ENCODE results near the gene ACE2. TPM values are rescaled to one million over a fixed set of nuclear protein-coding genes. Genes with fewer than 3 reads are reported as not detected.
"Not testable (repeated sequence)": the region's sequence is repeated elsewhere in the genome, so short reads cannot be mapped to it uniquely, and the experiment has no call there.

The ACE2 gene
- not detected in 2 replicates for total RNA-seq

DNA sequence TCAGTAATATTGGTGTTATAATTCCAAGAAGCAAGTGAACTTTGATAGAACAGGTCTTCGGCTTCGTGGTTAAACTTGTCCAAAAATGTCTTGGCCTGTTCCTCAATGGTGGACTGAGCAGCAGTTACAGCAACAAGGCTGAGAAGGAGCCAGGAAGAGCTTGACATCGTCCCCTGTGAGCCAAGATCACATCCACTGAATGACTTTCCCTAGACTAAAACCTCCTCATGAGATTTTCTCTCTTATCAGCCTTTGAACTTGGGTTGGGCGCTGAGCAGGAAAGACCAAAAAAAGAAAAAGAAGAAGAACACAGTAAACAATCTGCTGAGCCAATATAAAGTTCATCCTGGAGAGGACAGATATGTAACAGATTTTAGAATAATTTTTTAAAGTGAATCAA is at the start of gene ACE2:
Gene ACE2, minus strand, starts transcription at position 216 of the 400 bp plus-strand sequence. Its CDS starts 49 bp downstream, at position 167.
- Mint-ChIP-seq H3K4me1 (no peaks in the 10 kb centered on the region), H3K36me3 (ENCODE audit: low read depth) (no peaks in the 10 kb centered on the region), H3K27me3 (peaks cover 2% of the 10 kb centered on the region), H3K27ac (no peak within 1 kb of the TSS), H3K4me3 (no peak within 1 kb of the TSS), H3K9me3 (no peaks in the 10 kb centered on the region)
- intact Hi-C loops (cut with micrococcal nuclease): no loop called here
- no peak for DNase-seq

DNA sequence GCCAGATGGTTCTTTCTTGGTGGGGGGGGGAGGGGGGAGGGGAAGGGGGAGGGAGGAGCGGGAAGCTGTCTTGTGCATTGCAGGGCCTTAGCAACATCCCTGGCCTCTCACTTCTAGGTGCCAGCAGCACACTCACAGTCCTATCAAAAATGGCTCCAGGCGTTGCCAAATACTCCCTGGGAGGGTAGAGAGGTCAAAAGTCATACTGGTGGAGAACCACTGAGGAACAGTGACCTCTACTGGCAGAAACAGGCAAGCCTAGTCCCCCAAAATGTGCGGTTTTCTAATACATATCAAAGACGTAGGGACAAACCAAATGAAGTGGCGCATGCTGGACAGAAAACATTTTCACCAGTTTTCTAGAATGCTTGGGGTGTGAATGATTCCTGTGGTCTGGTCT is 46.8 kb upstream of the ACE2 start:
- H3K36me3 Mint-ChIP-seq (ENCODE audit: low read depth); DNase-seq; H3K9me3 Mint-ChIP-seq; H3K27me3 Mint-ChIP-seq; H3K4me1 Mint-ChIP-seq; H3K27ac Mint-ChIP-seq; H3K4me3 Mint-ChIP-seq: not testable (repeated sequence)
- intact Hi-C loops (cut with micrococcal nuclease): loop anchor here (10.0 kb wide), 1 partner anchor 143 kb away; the partner anchor contains the start of gene BMX

- H3K4me3 Mint-ChIP-seq: no peak overlapping the region
- H3K9me3 Mint-ChIP-seq: no peaks in the 10 kb centered on the region
- no peak for DNase-seq
- peaks cover 3% of the 10 kb centered on the region for H3K4me1 Mint-ChIP-seq
- intact Hi-C loops (cut with micrococcal nuclease): loop anchor here (10.0 kb wide), 1 partner anchor 142 kb away; the partner anchor contains the start of gene BMX
- peaks cover 4% of the 10 kb centered on the region for H3K27me3 Mint-ChIP-seq
- H3K27ac Mint-ChIP-seq: no peak overlapping the region
- no peaks in the 10 kb centered on the region for H3K36me3 Mint-ChIP-seq (ENCODE audit: low read depth)
Measured at GRCh38 chrX:15646543-15646942, 45.8 kb upstream of the ACE2 start.

GRCh38 chrX:15646031-15646430 is 45.3 kb upstream of the ACE2 start:
- Mint-ChIP-seq H3K9me3 (no peaks in the 10 kb centered on the region), H3K4me1 (peaks cover 3% of the 10 kb centered on the region), H3K27me3 (peaks cover 4% of the 10 kb centered on the region), H3K27ac (no peak overlapping the region), H3K4me3 (no peak overlapping the region), H3K36me3 (ENCODE audit: low read depth) (no peaks in the 10 kb centered on the region)
- no peak for DNase-seq
- intact Hi-C loops (cut with micrococcal nuclease): loop anchor here (10.0 kb wide), 1 partner anchor 141 kb away; the partner anchor contains the start of gene BMX

DNA sequence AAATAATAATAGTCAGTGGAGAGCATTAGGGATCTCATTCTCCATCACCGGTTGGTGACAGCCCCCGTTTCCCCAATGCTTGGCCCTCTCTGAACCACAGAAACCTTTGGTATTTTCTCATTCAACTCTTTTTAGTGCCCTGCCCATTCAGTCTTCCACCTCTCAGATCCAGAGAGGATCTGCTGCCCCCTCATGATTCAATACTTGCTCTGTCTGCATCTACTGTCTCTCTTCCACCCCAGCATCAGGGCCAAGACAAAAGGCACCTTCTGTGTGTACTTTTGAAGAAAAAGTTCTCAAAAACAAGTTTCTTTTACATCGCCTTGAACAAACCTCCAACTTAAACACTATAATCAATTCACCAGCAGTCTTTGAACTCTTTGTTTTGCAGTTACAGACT is 44.5 kb upstream of the ACE2 start:
- intact Hi-C loops (cut with micrococcal nuclease): loop anchor here (10.0 kb wide), 1 partner anchor 140 kb away; the partner anchor contains the start of gene BMX
- Mint-ChIP-seq H3K36me3 (ENCODE audit: low read depth) (no peaks in the 10 kb centered on the region), H3K4me1 (peaks cover 3% of the 10 kb centered on the region), H3K9me3 (no peaks in the 10 kb centered on the region), H3K27ac (peak overlapping the region; percentile 32), H3K4me3 (no peak overlapping the region), H3K27me3 (peaks cover 7% of the 10 kb centered on the region)
- no peak for DNase-seq

DNA sequence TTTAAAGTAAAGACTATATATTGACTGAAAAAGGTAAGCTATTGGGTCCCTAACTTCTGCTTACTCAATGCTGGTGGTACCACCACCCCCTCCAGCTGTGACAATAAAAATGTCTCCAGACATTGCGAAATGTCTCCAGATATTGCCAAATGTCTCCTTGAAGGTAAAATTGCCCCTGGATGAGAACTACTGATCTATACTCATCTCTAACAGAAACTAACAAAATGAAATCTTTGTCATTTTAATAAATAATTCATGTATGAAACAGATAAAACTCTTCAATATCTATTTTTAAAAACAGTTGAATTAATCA is 43.8 kb upstream of the ACE2 start:
- intact Hi-C loops (cut with micrococcal nuclease): loop anchor here (10.0 kb wide), 1 partner anchor 140 kb away; the partner anchor contains the start of gene BMX
- no peaks in the 10 kb centered on the region for H3K9me3 Mint-ChIP-seq
- no peak for DNase-seq
- no peak overlapping the region for H3K27ac Mint-ChIP-seq
- peaks cover 7% of the 10 kb centered on the region for H3K27me3 Mint-ChIP-seq
- no peak overlapping the region for H3K4me3 Mint-ChIP-seq
- H3K36me3 Mint-ChIP-seq (ENCODE audit: low read depth): no peaks in the 10 kb centered on the region
- H3K4me1 Mint-ChIP-seq: peaks cover 3% of the 10 kb centered on the region

DNA sequence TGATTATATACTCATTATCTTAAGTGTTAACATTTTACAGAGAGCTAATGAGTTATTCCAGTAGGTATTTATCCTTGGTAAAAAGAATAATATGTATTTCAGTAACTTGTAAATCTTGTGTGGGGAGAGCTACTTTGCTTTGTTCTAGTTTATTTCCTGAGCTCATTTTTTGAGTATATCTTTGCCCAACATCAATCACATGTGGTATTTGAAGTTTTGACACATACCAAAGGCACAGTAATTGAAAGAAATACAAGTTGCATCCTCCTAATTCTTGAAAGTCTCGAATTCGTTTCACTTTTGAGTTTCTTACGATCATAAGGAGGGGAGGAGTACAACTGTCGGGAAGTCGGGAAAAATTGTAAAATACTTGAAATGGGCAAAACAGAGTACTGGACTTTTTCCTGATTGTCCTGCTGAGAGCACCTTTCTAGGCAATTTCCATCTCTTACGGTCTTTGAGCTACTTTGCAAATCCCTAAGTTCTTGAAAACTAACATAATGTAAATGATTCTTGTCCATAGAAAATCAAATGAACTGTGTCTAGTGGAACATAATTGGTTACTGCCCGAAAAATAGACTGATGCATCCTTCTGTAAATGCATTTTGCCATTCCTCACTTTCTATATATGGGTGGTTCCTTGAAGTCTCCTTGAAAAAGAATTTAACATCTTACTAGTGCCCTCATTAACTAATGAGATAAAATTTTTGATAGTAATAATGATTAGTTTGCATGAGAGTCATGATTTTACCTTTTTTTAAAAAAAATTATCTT is 43.2 kb upstream of the ACE2 start:
- Mint-ChIP-seq H3K36me3 (ENCODE audit: low read depth) (no peaks in the 10 kb centered on the region), H3K27me3 (peaks cover 7% of the 10 kb centered on the region), H3K4me3 (peak overlapping the region; percentile 23), H3K9me3 (no peaks in the 10 kb centered on the region), H3K27ac (no peak overlapping the region), H3K4me1 (peaks cover 3% of the 10 kb centered on the region)
- no peak for DNase-seq
- intact Hi-C loops (cut with micrococcal nuclease): loop anchor here (10.0 kb wide), 1 partner anchor 139 kb away; the partner anchor contains the start of gene BMX

- no peaks in the 10 kb centered on the region for H3K36me3 Mint-ChIP-seq (ENCODE audit: low read depth)
- H3K4me1 Mint-ChIP-seq: no peaks in the 10 kb centered on the region
- no peak overlapping the region for H3K4me3 Mint-ChIP-seq
- H3K27ac Mint-ChIP-seq: no peak overlapping the region
- no peaks in the 10 kb centered on the region for H3K9me3 Mint-ChIP-seq
- DNase-seq: no peak
- H3K27me3 Mint-ChIP-seq: peaks cover 5% of the 10 kb centered on the region
- intact Hi-C loops (cut with micrococcal nuclease): no loop called here
Measured at GRCh38 chrX:15631637-15632036, 30.9 kb upstream of the ACE2 start.

DNA sequence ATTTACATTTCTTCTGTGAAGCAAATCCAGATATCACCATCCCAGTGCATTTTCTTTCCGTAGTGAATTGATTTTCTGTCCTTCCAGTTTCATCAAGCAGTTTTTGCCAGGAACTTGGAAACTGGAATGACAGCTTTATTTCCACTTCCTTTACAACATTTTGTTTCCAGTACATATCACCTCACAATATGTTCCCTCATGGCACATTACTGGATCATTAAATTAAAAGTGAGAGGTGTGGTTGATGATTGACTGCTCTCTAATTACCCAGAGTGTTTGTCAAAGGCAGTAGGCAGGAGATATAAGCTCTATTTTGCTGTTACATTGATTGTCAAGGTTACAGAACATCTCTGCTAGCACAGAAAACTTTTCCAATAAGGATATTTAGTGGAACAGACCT is 22.3 kb upstream of the ACE2 start:
- no peak overlapping the region for H3K4me3 Mint-ChIP-seq
- no peaks in the 10 kb centered on the region for H3K36me3 Mint-ChIP-seq (ENCODE audit: low read depth)
- intact Hi-C loops (cut with micrococcal nuclease): no loop called here
- H3K4me1 Mint-ChIP-seq: no peaks in the 10 kb centered on the region
- DNase-seq: no peak
- peaks cover 2% of the 10 kb centered on the region for H3K27me3 Mint-ChIP-seq
- H3K27ac Mint-ChIP-seq: no peak overlapping the region
- H3K9me3 Mint-ChIP-seq: no peaks in the 10 kb centered on the region

GRCh38 chrX:15619053-15619755 is 18.4 kb upstream of the ACE2 start:
- Mint-ChIP-seq H3K36me3 (ENCODE audit: low read depth) (no peaks in the 10 kb centered on the region), H3K27ac (no peak overlapping the region), H3K4me3 (no peak overlapping the region), H3K4me1 (no peaks in the 10 kb centered on the region), H3K9me3 (no peaks in the 10 kb centered on the region), H3K27me3 (peaks cover 2% of the 10 kb centered on the region)
- DNase-seq: no peak
- intact Hi-C loops (cut with micrococcal nuclease): no loop called here

DNA sequence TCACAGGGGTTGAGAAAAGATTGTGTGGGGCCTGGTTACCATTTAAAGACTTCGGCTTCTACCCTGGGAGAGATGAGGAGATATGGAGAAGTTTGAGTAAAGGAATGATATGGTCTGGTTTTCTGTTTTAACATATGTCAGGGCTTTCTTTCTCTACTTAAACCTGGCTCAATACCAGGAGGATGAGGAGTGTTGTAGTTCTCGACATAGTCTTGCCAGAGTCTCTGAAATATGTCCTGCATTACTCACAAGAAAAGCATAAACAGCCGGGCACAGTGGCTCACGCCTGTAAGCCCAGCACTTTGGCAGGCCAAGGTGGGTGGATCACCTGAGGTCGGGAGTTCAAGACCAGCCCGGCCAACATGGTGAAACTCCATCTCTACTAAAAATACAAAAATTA is 16.4 kb upstream of the ACE2 start:
- H3K4me3 Mint-ChIP-seq: no peak overlapping the region
- no peaks in the 10 kb centered on the region for H3K4me1 Mint-ChIP-seq
- no peaks in the 10 kb centered on the region for H3K9me3 Mint-ChIP-seq
- H3K36me3 Mint-ChIP-seq (ENCODE audit: low read depth): no peaks in the 10 kb centered on the region
- intact Hi-C loops (cut with micrococcal nuclease): no loop called here
- no peak overlapping the region for H3K27ac Mint-ChIP-seq
- no peak for DNase-seq
- H3K27me3 Mint-ChIP-seq: peaks cover 2% of the 10 kb centered on the region

DNA sequence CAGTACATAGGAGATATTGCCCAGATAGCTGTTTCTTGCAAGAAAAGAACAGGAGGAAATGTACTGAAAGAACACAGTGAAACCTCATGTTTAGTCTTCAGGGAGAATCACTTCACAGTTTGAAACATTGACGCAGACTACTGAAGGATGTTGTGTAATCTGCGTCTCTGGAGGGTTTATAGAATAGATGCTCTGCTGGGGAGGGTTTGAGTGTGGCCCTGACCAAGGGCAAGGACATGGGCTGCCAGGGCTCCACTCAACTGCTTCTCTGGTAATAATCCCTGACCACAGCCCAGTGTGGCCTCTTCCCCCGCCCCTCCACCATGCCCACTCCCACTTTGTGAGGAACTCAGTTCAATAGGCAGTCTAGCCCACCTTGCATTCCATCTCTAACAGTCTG is 15.8 kb upstream of the ACE2 start:
- Mint-ChIP-seq H3K4me3 (no peak overlapping the region), H3K27me3 (peaks cover 2% of the 10 kb centered on the region), H3K36me3 (ENCODE audit: low read depth) (no peaks in the 10 kb centered on the region), H3K27ac (no peak overlapping the region), H3K9me3 (no peaks in the 10 kb centered on the region), H3K4me1 (no peaks in the 10 kb centered on the region)
- intact Hi-C loops (cut with micrococcal nuclease): no loop called here
- no peak for DNase-seq

- Mint-ChIP-seq H3K4me1 (no peaks in the 10 kb centered on the region), H3K36me3 (ENCODE audit: low read depth) (no peaks in the 10 kb centered on the region), H3K9me3 (no peaks in the 10 kb centered on the region), H3K27me3 (peaks cover 2% of the 10 kb centered on the region), H3K27ac (no peak overlapping the region), H3K4me3 (no peak overlapping the region)
- intact Hi-C loops (cut with micrococcal nuclease): no loop called here
- no peak for DNase-seq
Measured at GRCh38 chrX:15607067-15607466, 6.3 kb upstream of the ACE2 start.

DNA sequence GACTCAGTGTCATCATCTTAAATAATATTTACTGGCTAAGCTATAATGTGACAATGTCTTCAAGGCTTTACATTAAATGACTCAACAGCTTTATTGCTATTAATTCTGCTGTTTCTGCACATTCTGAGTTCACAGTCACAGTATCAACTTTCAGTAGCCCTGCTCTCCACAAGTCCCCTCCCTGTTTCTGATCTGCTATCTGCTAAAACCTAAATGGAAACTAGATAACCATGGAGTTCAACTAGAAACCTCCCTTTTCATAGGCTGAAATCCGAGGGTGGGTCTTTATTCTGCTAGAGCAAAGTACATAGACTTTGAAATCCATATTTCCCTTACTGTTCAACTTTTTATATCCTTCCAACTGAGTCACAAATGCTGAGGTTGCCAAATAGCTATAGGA is 5.4 kb upstream of the ACE2 start:
- intact Hi-C loops (cut with micrococcal nuclease): no loop called here
- Mint-ChIP-seq H3K36me3 (ENCODE audit: low read depth) (no peaks in the 10 kb centered on the region), H3K4me1 (no peaks in the 10 kb centered on the region), H3K4me3 (no peak overlapping the region), H3K27me3 (peaks cover 2% of the 10 kb centered on the region), H3K9me3 (no peaks in the 10 kb centered on the region), H3K27ac (no peak overlapping the region)
- no peak for DNase-seq
